Endothelial cell of umbilical vein (primary cell): ENCODE data around the gene LMF1. TPM values are rescaled to one million over a fixed set of nuclear protein-coding genes. Genes with fewer than 3 reads are reported as not detected.

Experiments
- BruUV-seq: library from RNA; stranded (reverse); fragments of 400-500 nt; replicated peaks from 2 replicates; lab custom pipeline; 2021; lab: Mats Ljungman, UMichigan
- CTCF ChIA-PET: fragments of 300-600, 350-600 bp; sonication (Branson Sonifier 250); formaldehyde crosslinking; loops from one replicate; lab custom pipeline; 2021; ENCODE audit warnings: antibody characterized with exemption, inconsistent platforms; lab: Charles Lee
- POLR2A ChIA-PET: fragments of 300-600, 350-600 bp; sonication (Branson Sonifier 250); formaldehyde crosslinking; loops from one replicate; lab custom pipeline; 2021; ENCODE audit warnings: antibody characterized with exemption, inconsistent platforms; lab: Charles Lee
- DNase-seq: peaks from one replicate; pipeline ENCODE4 v3.0.0-alpha.2; 2011; ENCODE audit warnings: low read depth, low spot score
- FAIRE-seq: peaks from 2 replicates; lab custom pipeline; 2011; peaks lifted over from hg19 to GRCh38; lab: Jason Lieb, UNC
- H2AFZ ChIP-seq: 2 replicates; pipeline ENCODE4 v1.6.0; 2012; ENCODE audit warnings: low read depth, low read length, control low read depth, inconsistent platforms
- H3K27ac ChIP-seq: 2 replicates; pipeline ENCODE4 v1.5.1; 2011; ENCODE audit warnings: low read depth, mild to moderate bottlenecking, control low read depth, low read length, moderate library complexity; ENCODE audit not compliant: insufficient read depth
- H3K27me3 ChIP-seq, 2 experiments: 2 replicates each; pipeline versions ENCODE4 v1.6.0 to v1.6.1; 2011; ENCODE audit warnings: low read length in 2 of 2, mixed read lengths in 1 of 2; ENCODE audit not compliant: control insufficient read depth in 2 of 2, insufficient read depth in 2 of 2
- H3K36me3 ChIP-seq, 2 experiments: 2 replicates in 1 of 2; 3 replicates in 1 of 2; pipeline ENCODE4 v1.5.1; 2011; ENCODE audit warnings: low read length in 2 of 2, mild to moderate bottlenecking in 1 of 2, moderate library complexity in 1 of 2; ENCODE audit not compliant: control insufficient read depth in 2 of 2, insufficient read depth in 2 of 2; ENCODE audit errors: extremely low read depth in 1 of 2
- H3K4me1 ChIP-seq: 3 replicates; pipeline ENCODE4 v1.5.1; 2011; ENCODE audit warnings: mild to moderate bottlenecking, low read length; ENCODE audit not compliant: control insufficient read depth, insufficient read depth; ENCODE audit errors: extremely low read depth
- H3K4me2 ChIP-seq: 2 replicates; pipeline ENCODE4 v1.6.1; 2011; ENCODE audit warnings: low read length, control low read depth, mixed read lengths; ENCODE audit not compliant: insufficient read depth
- H3K4me3 ChIP-seq, 3 experiments: fragments of 200-600 bp in 1 of 3; sonication (generic), shearing (Covaris generic) in 1 of 3; replicated peaks in 1 of 3; 2 replicates each; pipeline ENCODE4 v1.5.1; 2011 to 2016; ENCODE audit warnings: control low read depth in 3 of 3, low read length in 3 of 3, mild to moderate bottlenecking in 2 of 3, inconsistent platforms in 1 of 3, low read depth in 1 of 3, moderate library complexity in 1 of 3; ENCODE audit not compliant: insufficient read depth in 1 of 3
- H3K79me2 ChIP-seq: 2 replicates; pipeline ENCODE4 v1.6.0; 2012; ENCODE audit warnings: low read length, inconsistent platforms; ENCODE audit not compliant: control insufficient read depth, insufficient read depth
- H3K9ac ChIP-seq: replicated peaks from 2 replicates; pipeline ENCODE3; 2011; ENCODE audit warnings: low read length, control low read depth; ENCODE audit not compliant: insufficient read depth; ENCODE audit errors: extremely low read depth
- H3K9me1 ChIP-seq: replicated peaks from 3 replicates; pipeline ENCODE4 v1.6.0; 2011; ENCODE audit warnings: mild to moderate bottlenecking, low read length; ENCODE audit not compliant: control insufficient read depth, insufficient read depth; ENCODE audit errors: extremely low read depth
- H3K9me3 ChIP-seq: replicated peaks from 2 replicates; pipeline ENCODE4 v1.5.1; 2012; ENCODE audit warnings: low read length, inconsistent platforms; ENCODE audit not compliant: control insufficient read depth, insufficient read depth
- H4K20me1 ChIP-seq: replicated peaks from 2 replicates; pipeline ENCODE3; 2011; ENCODE audit warnings: mild to moderate bottlenecking, low read length; ENCODE audit not compliant: control insufficient read depth, insufficient read depth; ENCODE audit errors: extremely low read depth
- EZH2 ChIP-seq: IDR thresholded peaks from 2 replicates; pipeline ENCODE4 v1.6.1; 2012; ENCODE audit warnings: borderline replicate concordance, low read depth, mild to moderate bottlenecking, moderate library complexity, low read length, inconsistent platforms; ENCODE audit not compliant: severe bottlenecking
- FOS ChIP-seq: IDR thresholded peaks from 2 replicates; pipeline ENCODE4 v1.6.1; 2011; ENCODE audit warnings: mild to moderate bottlenecking, low read length, moderate library complexity, borderline replicate concordance; ENCODE audit not compliant: insufficient read depth
- GATA2 ChIP-seq: IDR thresholded peaks from 2 replicates; pipeline ENCODE4 v1.7.0; 2011; ENCODE audit warnings: low read depth, mild to moderate bottlenecking, moderate library complexity, mixed read lengths, low read length; ENCODE audit not compliant: insufficient read length, insufficient read depth
- JUN ChIP-seq: IDR thresholded peaks from 2 replicates; pipeline ENCODE4 v1.6.1; 2011; ENCODE audit warnings: borderline replicate concordance, low read depth; ENCODE audit not compliant: insufficient read length, insufficient read depth
- MYC ChIP-seq: IDR thresholded peaks from one replicate; pipeline ENCODE4 v1.6.1; 2011; ENCODE audit warnings: mild to moderate bottlenecking, low read depth, low read length
- POLR2A ChIP-seq: IDR thresholded peaks from 2 replicates; pipeline ENCODE4 v1.6.1; 2012; ENCODE audit warnings: low read depth, mild to moderate bottlenecking, control low read depth, low read length
- POLR2AphosphoS5 ChIP-seq: IDR thresholded peaks from 2 replicates; pipeline ENCODE4 v1.6.1; 2012; ENCODE audit warnings: low read depth, mild to moderate bottlenecking, control low read depth, low read length, moderate library complexity; ENCODE audit not compliant: insufficient read depth
- dilution Hi-C: fragments of 300-500 bp; cut with MboI; formaldehyde crosslinking; loops from one replicate; pipeline ENCODE4 v1.15.0; 2019; ENCODE audit warnings: low sequenced_read_pairs; ENCODE audit not compliant: extremely low pct_ligation_motif_present
- intact Hi-C: fragments of 100-400 bp; cut with micrococcal nuclease; formaldehyde crosslinking; loops from one replicate; pipeline ENCODE4 v1.10.0; 2022
- polyA plus RNA-seq, 4 experiments: library from polyadenylated mRNA; depleted of rRNA in 3 of 4; stranded (reverse) in 3 of 4; unstranded in 1 of 4; fragments of >200 nt; gene quantifications; 2 replicates each; pipeline versions ENCODE4 v1.2.1 to v1.2.3, GENCODE V29; 2011 to 2012; ENCODE audit warnings: missing spikeins in 1 of 4
- total RNA-seq: library from RNA; stranded (reverse); gene quantifications from 2 replicates; pipeline ENCODE4 v1.2.3, GENCODE V29; 2021
- TF ChIP-seq, protein P1 (sequence below): IDR thresholded peaks from 2 replicates; pipeline ENCODE4 v1.6.1; 2011; ENCODE audit not compliant: insufficient read depth, insufficient read length
- TF ChIP-seq, protein P2 (sequence below), 2 donors: IDR thresholded peaks; 1 replicate in 1 of 2; 2 replicates in 1 of 2; pipeline ENCODE4 v1.5.1; 2011; ENCODE audit warnings: low read length in 2 of 2, mild to moderate bottlenecking in 2 of 2, moderate library complexity in 2 of 2, control low read depth in 1 of 2, inconsistent platforms in 1 of 2, low read depth in 1 of 2; ENCODE audit not compliant: insufficient read depth in 1 of 2; ENCODE audit errors: extremely low read depth in 1 of 2

The LMF1 gene
- total and polyA plus RNA-seq, 2 donors (not counting 3 experiments of a cell fraction or from before 2014, with no cell fraction given) = 17.8 TPM

DNA sequence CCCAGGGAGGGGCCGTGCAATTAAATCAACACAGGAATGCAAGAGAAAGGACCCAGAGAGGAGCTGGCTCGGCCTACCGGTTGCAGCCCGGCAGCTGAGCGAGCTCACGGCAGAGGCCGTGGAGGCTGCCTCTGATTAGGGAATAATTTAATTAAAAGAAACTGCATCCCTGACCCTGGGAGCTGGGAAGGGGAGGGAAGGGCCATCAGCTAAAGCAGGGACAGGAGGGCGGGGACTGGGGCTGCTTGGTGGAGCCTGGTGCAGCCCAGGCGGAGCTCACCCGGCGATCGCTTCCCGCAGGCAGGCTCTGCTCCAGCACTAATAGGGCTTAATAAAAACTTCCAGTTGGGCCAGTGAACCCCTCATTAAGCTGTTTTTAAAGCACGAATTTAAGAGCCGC is 43.4 kb downstream of the LMF1 start:
- no peaks in the 10 kb centered on the region for H3K36me3 ChIP-seq
- DNase-seq (no peak), FAIRE-seq (no peak)
- H4K20me1 ChIP-seq = no peaks in the 10 kb centered on the region
- H3K9ac ChIP-seq = no peak overlapping the region
- intact Hi-C loops (no loop called here), dilution Hi-C loops (no loop called here)
- H3K27me3 ChIP-seq = no peaks in the 10 kb centered on the region
- ChIA-PET CTCF (no interaction called here), POLR2A (no interaction called here)
- H3K79me2 ChIP-seq = no peaks in the 10 kb centered on the region
- no peak overlapping the region for H3K4me3 ChIP-seq
- H3K4me1 ChIP-seq = no peaks in the 10 kb centered on the region
- H3K9me3 ChIP-seq = no peaks in the 10 kb centered on the region
- H3K4me2 ChIP-seq = no peak overlapping the region
- no peak overlapping the region for H2AFZ ChIP-seq
- TF ChIP-seq, protein P1, sequence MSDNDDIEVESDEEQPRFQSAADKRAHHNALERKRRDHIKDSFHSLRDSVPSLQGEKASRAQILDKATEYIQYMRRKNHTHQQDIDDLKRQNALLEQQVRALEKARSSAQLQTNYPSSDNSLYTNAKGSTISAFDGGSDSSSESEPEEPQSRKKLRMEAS = no peak
- TF ChIP-seq, protein P2, sequence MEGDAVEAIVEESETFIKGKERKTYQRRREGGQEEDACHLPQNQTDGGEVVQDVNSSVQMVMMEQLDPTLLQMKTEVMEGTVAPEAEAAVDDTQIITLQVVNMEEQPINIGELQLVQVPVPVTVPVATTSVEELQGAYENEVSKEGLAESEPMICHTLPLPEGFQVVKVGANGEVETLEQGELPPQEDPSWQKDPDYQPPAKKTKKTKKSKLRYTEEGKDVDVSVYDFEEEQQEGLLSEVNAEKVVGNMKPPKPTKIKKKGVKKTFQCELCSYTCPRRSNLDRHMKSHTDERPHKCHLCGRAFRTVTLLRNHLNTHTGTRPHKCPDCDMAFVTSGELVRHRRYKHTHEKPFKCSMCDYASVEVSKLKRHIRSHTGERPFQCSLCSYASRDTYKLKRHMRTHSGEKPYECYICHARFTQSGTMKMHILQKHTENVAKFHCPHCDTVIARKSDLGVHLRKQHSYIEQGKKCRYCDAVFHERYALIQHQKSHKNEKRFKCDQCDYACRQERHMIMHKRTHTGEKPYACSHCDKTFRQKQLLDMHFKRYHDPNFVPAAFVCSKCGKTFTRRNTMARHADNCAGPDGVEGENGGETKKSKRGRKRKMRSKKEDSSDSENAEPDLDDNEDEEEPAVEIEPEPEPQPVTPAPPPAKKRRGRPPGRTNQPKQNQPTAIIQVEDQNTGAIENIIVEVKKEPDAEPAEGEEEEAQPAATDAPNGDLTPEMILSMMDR (IDR thresholded peaks at IDR 0.05; ENCODE audit: extremely low read depth in 1 of 2, insufficient read depth in 1 of 2, low read depth in 1 of 2, low read length in 2 of 2) = no peak
- no peak for TF ChIP-seq POLR2A
- no peak for TF ChIP-seq FOS
- TF ChIP-seq GATA2 = no peak
- no peak for TF ChIP-seq POLR2AphosphoS5
- TF ChIP-seq EZH2 = no peak
- no peak for TF ChIP-seq JUN
- TF ChIP-seq MYC = no peak
- H3K9me1 ChIP-seq = no peaks in the 10 kb centered on the region
- no TSS peak for BruUV-seq
- H3K27ac ChIP-seq = no peak overlapping the region
